ENCODE measurements around the gene IFITM10. TPM values are rescaled to one million over a fixed set of nuclear protein-coding genes. Genes with fewer than 3 reads are reported as not detected.

The IFITM10 gene
- under 1 TPM; 0.27 to 0.29 TPM for total RNA-seq

DNA sequence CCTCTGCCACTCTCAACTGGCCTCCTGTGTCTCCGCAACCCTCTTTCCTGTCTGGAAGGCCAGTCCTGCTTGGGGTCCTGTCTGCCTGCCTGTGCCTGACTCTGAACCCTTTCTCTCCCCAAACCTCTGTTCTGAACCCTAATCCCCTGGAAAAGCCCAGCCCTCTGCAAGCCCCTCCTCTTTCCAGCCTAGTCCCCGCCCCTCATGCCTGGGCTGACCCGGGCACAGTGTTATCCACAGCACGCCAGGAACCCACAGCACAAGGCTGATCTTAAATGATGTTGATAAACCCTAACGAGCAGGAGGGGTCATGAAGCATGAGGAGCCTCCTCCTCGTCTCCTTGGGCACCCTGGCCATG lies at the start of gene IFITM10:
TSS of gene IFITM10 (minus strand) at position 115 of the 359 bp plus-strand sequence. CDS start 153 bp downstream, outside the sequence.
- DNase-seq, result no peak
- H3K4me3 Mint-ChIP-seq, result no peak within 1 kb of the TSS
- H3K36me3 Mint-ChIP-seq, result peaks cover 7% of the 10 kb centered on the region
- peaks cover 13% of the 10 kb centered on the region for H3K27me3 Mint-ChIP-seq
- H3K9me3 Mint-ChIP-seq, result peaks cover 6% of the 10 kb centered on the region
- ChIA-PET POLR2A (no interaction called here), CTCF (no interaction called here)
- no peak within 1 kb of the TSS for H3K27ac Mint-ChIP-seq
- peaks cover 14% of the 10 kb centered on the region for H3K4me1 Mint-ChIP-seq (ENCODE audit: low read depth)
- intact Hi-C loops (cut with micrococcal nuclease), result no loop called here

DNA sequence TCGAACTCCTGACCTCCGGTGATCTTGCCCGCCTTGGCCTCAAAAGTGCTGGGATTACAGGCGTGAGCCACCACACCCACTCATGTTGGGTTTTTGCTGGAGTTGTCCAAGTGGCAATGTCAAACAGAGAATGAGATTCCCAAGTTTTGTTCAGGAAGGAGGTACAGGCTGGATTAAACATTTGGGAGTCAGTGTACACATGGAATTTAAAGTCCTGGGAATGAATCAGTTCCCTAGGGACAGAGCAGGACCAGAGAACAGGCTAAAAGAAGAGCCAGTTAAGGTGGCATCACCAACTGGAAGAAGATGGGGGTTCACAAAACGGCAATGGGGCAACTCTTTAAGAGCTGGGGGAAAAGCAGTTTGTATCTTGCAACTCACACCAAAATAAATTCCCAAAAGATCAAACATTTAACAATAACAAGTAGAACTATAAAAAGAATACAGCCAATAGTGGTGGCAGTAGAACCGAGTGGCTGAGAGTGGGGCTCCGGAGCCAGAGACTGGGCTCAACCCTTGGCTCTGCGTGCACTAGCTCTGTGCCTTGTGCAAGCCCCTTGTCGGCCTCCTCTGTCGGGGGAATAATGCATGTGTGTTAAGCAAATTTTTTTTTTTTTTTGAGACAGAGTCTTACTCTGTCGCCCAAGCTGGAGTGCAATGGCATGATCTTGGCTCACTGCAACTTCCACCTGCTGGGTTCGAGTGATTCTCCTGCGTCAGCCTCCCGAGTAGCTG lies 47.2 kb upstream of the IFITM10 start:
- Mint-ChIP-seq H3K36me3 (peaks cover under 1% of the 10 kb centered on the region), H3K4me1 (ENCODE audit: low read depth) (peaks cover 1% of the 10 kb centered on the region), H3K4me3 (no peak overlapping the region), H3K27ac (no peak overlapping the region), H3K27me3 (peaks cover 14% of the 10 kb centered on the region), H3K9me3 (peaks cover 4% of the 10 kb centered on the region)
- no peak for DNase-seq
- ChIA-PET CTCF (interaction anchor here (0.6 kb wide), 1 partner anchor 151 kb away, joined by 3 read pairs; no protein-coding TSS in a partner anchor), POLR2A (interaction anchor here (0.5 kb wide), 1 partner anchor 13 kb away, joined by 3 read pairs; no protein-coding TSS in a partner anchor)
- intact Hi-C loops (cut with micrococcal nuclease), result loop anchor here (10.0 kb wide), 1 partner anchor 93 kb away; no protein-coding TSS in a partner anchor

DNA sequence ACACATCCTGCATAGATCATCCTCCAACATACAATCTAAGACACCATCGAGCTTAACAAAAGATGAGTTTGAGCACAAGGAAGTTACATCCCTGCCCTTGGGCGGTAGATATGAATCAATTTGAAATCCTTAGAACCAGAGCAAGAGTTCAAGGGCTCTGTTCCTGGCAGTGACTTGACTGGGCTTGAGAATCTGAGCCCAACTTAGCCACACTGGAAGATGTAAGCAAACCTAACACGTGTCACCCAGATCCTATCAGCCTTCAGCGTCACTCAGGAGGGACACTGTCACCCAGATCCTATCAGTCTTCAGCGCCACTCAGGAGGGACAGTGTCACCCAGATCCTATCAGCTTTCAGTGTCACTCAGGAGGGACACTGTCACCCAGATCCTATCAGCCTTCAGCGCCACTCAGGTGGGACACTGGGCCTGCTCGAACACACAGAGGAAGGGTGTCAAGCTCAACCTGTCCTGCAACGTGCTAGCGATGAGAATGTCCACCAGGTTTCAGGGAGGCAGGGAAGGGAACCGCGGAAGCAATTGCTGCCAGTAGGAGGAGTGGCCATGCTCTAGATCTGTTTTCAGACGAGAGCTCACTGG lies 46.1 kb upstream of the IFITM10 start:
- ChIA-PET CTCF (interaction anchor here (1.2 kb wide), 1 partner anchor 102 kb away, joined by 5 read pairs; no protein-coding TSS in a partner anchor), POLR2A (interaction anchor here (0.5 kb wide), 1 partner anchor 102 kb away, joined by 3 read pairs; no protein-coding TSS in a partner anchor)
- Mint-ChIP-seq H3K9me3 (peaks cover 4% of the 10 kb centered on the region), H3K4me3 (no peak overlapping the region), H3K36me3 (peaks cover 3% of the 10 kb centered on the region), H3K27me3 (peaks cover 16% of the 10 kb centered on the region), H3K4me1 (ENCODE audit: low read depth) (peaks cover 2% of the 10 kb centered on the region), H3K27ac (no peak overlapping the region)
- DNase-seq, result no peak
- intact Hi-C loops (cut with micrococcal nuclease), result loop anchor here (10.0 kb wide), 1 partner anchor 92 kb away; no protein-coding TSS in a partner anchor

DNA sequence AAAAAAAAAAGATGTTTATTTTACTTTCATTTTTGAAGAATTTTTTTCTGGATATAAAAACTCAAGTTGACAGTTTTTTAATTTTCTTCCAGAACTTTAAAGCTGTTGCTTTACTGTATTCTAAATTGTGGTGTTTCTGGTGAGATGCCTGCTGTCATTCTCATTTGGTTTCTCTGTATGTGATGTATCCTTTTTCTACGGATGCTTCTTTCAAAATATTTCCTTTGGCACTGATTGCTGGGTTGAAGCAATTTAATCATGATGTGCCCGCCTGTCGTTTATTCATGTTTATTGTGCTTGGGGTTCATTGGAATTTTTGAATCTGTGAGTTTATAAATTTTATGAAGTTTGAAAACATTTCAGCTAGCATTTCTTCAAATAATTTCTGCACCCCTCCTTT lies 42.7 kb upstream of the IFITM10 start:
- intact Hi-C loops (cut with micrococcal nuclease), result loop anchor here (10.0 kb wide), 1 partner anchor 88 kb away; no protein-coding TSS in a partner anchor
- ChIA-PET CTCF (interaction anchor here (0.6 to 3.2 kb wide), 3 partner anchors 40 to 175 kb away, joined by 3 to 11 read pairs (median 4); no protein-coding TSS in a partner anchor), POLR2A (no interaction called here)
- H3K27ac Mint-ChIP-seq, result no peak overlapping the region
- DNase-seq, result no peak
- peaks cover 3% of the 10 kb centered on the region for H3K36me3 Mint-ChIP-seq
- H3K9me3 Mint-ChIP-seq, result peaks cover 4% of the 10 kb centered on the region
- H3K4me3 Mint-ChIP-seq, result no peak overlapping the region
- peaks cover 13% of the 10 kb centered on the region for H3K27me3 Mint-ChIP-seq
- peaks cover 2% of the 10 kb centered on the region for H3K4me1 Mint-ChIP-seq (ENCODE audit: low read depth)

DNA sequence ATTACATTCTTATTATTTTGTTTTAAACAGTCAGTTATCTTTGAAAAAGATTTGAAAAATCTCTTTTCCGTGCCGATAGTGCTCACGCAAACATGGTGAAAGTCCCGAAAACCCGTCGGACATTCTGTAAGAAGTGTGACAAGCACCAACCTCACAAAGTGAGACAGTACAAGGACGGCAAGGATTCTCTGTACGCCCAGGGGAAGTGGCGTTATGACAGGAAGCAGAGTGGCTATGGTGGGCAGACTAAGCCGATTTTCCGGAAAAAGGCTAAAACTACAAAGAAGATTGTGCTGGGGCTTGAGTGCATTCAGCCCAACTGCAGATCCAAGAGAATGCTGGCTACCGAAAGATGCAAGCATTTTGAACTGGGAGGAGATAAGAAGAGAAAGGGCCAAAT lies 42.1 kb upstream of the IFITM10 start:
- intact Hi-C loops (cut with micrococcal nuclease), result loop anchor here (10.0 kb wide), 1 partner anchor 88 kb away; no protein-coding TSS in a partner anchor
- Mint-ChIP-seq H3K4me1 (ENCODE audit: low read depth) (peaks cover 2% of the 10 kb centered on the region), H3K4me3 (no peak overlapping the region), H3K27me3 (peaks cover 13% of the 10 kb centered on the region), H3K36me3 (peaks cover 3% of the 10 kb centered on the region), H3K9me3 (peaks cover 4% of the 10 kb centered on the region), H3K27ac (no peak overlapping the region)
- ChIA-PET POLR2A (no interaction called here), CTCF (interaction anchor here (0.6 to 3.2 kb wide), 2 partner anchors 40 to 175 kb away, joined by 3 to 11 read pairs; no protein-coding TSS in a partner anchor)
- no peak for DNase-seq

DNA sequence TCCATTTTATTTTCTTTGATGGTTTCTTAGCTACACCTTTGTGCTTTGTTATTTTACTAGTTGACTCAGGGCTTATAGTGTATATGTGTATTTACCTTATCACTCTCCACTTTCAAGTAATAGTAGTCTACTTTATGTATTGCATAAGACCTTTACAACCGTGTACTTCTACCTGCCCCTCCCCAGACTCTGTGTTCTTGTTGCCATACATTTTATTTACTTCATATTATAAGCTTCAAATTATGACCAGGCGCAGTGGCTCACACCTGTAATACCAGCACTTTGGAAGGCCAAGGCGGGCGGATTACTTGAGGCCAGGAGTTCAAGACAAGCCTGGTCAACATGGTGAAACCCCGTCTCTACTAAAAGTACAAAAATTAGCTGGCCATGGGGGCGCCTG lies 41.5 kb upstream of the IFITM10 start:
- H3K4me1 Mint-ChIP-seq (ENCODE audit: low read depth), result peaks cover 2% of the 10 kb centered on the region
- peaks cover 4% of the 10 kb centered on the region for H3K9me3 Mint-ChIP-seq
- ChIA-PET POLR2A (no interaction called here), CTCF (interaction anchor here (3.2 kb wide), 1 partner anchor 41 kb away, joined by 11 read pairs; no protein-coding TSS in a partner anchor)
- peaks cover 3% of the 10 kb centered on the region for H3K36me3 Mint-ChIP-seq
- no peak overlapping the region for H3K27ac Mint-ChIP-seq
- H3K4me3 Mint-ChIP-seq, result no peak overlapping the region
- peaks cover 13% of the 10 kb centered on the region for H3K27me3 Mint-ChIP-seq
- no peak for DNase-seq
- intact Hi-C loops (cut with micrococcal nuclease), result loop anchor here (10.0 kb wide), 1 partner anchor 87 kb away; no protein-coding TSS in a partner anchor

DNA sequence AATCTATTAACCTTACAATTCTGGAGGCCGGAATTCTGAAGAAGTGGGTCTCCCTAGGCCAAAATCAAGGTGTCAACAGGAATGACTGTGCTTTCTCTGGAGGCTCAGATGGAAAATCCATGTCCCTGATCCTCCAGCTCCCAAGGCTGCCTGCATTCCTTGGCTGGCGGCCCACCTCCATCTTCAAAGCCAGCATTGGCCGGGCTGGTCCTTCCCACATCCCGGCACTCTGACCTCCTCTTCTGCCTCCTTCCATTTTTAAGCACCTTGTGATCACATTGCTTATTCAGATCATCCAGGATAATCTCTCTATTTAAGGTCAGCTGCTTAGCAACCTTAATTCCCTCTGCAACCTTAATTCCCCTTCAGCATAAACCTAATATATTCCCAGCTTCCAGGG lies 36.1 kb upstream of the IFITM10 start:
- CTCF ChIA-PET, result interaction anchor here (1.0 kb wide), 1 partner anchor 47 kb away, joined by 3 read pairs; no protein-coding TSS in a partner anchor
- Mint-ChIP-seq H3K27ac (no peak overlapping the region), H3K27me3 (no peaks in the 10 kb centered on the region), H3K9me3 (no peaks in the 10 kb centered on the region), H3K4me1 (ENCODE audit: low read depth) (no peaks in the 10 kb centered on the region), H3K36me3 (no peaks in the 10 kb centered on the region), H3K4me3 (no peak overlapping the region)
- POLR2A ChIA-PET, result interaction anchor here (0.6 kb wide), 1 partner anchor 291 kb away, joined by 3 read pairs; no protein-coding TSS in a partner anchor
- DNase-seq, result no peak
- intact Hi-C loops (cut with micrococcal nuclease), result no loop called here

DNA sequence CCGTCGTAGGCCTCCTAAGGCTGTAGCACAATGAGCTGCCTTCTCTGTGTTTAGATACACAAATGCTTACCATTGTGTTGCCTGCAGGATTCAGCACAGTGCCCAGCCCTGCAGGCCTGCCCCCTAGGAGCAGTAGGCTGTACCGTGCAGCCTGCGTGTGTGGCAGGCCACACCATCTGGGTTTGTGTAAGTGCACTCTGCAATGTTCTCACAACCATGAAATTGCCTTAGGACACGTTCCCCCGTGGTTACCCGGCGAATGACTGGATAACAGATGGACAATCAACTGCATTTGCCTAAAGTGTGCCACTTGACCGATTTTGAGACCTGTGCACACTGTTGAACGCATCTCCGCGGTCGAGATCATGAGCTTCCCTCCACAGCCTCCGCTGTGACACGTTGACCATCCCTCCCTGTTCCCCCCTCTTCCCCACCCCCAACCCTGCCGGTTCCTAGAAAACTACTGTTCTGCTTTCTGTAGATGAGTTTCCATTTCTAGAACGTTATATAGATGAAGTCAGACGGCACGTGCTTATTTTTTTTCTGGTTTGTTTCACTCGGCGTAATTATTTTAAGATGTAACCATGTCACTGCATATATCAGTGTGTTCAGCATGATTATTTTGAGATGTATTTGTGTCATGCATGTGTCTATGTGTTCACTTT lies 35.5 kb upstream of the IFITM10 start:
- intact Hi-C loops (cut with micrococcal nuclease), result no loop called here
- no peaks in the 10 kb centered on the region for H3K27me3 Mint-ChIP-seq
- no peaks in the 10 kb centered on the region for H3K4me1 Mint-ChIP-seq (ENCODE audit: low read depth)
- no peak overlapping the region for H3K27ac Mint-ChIP-seq
- POLR2A ChIA-PET, result interaction anchor here (0.6 kb wide), 1 partner anchor 291 kb away, joined by 3 read pairs; no protein-coding TSS in a partner anchor
- no peak overlapping the region for H3K4me3 Mint-ChIP-seq
- CTCF ChIA-PET, result interaction anchor here (1.2 kb wide), 1 partner anchor 92 kb away, joined by 5 read pairs; no protein-coding TSS in a partner anchor
- H3K36me3 Mint-ChIP-seq, result no peaks in the 10 kb centered on the region
- no peak for DNase-seq
- H3K9me3 Mint-ChIP-seq, result no peaks in the 10 kb centered on the region

DNA sequence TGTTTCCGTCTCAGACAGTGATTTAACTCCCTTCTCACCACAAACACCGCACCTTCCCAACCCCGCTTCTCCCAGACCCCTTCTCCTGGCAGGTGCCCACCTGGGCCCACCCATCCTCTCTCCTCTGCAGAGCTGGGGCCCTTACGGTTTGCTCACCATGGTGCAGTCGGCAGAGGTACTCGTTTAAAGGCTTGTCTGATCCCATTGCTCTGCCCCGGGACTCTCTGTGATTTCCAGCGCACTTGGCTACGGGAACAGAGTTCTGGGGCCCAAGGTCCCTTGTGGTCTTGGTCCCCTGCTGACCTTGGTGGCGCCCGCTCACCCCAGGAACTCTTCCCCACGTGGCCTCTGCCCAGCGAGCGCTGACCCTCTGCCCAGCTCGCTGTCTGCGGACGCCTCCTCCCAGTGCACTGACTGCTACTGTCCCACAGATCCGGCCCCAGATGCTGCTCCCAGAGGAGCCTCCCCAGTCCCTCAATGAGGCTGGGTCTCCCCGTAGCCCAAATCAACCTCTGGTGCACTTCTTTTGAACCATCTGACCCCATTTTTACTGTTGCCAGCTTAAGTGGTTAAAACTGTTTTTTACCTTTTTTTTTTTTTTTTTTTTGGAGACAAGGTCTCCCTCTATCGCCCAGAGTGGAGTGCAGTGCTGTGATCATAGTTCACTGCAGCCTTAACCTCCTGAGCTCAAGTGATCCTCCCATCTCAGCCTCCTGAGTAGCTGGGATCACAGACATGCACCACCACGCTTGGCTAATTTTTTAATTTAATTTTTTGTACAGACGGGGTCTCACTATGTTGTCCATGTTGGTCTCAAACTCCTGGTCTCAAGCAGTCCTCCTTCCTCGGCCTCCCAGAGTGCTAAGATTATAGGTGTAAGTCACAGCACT lies 34.6 kb upstream of the IFITM10 start:
- H3K27ac Mint-ChIP-seq, result no peak overlapping the region
- H3K27me3 Mint-ChIP-seq, result no peaks in the 10 kb centered on the region
- POLR2A ChIA-PET, result interaction anchor here (0.6 kb wide), 2 partner anchors 12 to 28 kb away, joined by 3 to 4 read pairs; no protein-coding TSS in a partner anchor
- intact Hi-C loops (cut with micrococcal nuclease), result no loop called here
- CTCF ChIA-PET, result interaction anchor here (0.9 to 1.2 kb wide), 2 partner anchors 49 to 91 kb away, joined by 3 to 5 read pairs; no protein-coding TSS in a partner anchor
- H3K9me3 Mint-ChIP-seq, result no peaks in the 10 kb centered on the region
- H3K4me1 Mint-ChIP-seq (ENCODE audit: low read depth), result no peaks in the 10 kb centered on the region
- DNase-seq, result no peak
- H3K4me3 Mint-ChIP-seq, result no peak overlapping the region
- H3K36me3 Mint-ChIP-seq, result no peaks in the 10 kb centered on the region

DNA sequence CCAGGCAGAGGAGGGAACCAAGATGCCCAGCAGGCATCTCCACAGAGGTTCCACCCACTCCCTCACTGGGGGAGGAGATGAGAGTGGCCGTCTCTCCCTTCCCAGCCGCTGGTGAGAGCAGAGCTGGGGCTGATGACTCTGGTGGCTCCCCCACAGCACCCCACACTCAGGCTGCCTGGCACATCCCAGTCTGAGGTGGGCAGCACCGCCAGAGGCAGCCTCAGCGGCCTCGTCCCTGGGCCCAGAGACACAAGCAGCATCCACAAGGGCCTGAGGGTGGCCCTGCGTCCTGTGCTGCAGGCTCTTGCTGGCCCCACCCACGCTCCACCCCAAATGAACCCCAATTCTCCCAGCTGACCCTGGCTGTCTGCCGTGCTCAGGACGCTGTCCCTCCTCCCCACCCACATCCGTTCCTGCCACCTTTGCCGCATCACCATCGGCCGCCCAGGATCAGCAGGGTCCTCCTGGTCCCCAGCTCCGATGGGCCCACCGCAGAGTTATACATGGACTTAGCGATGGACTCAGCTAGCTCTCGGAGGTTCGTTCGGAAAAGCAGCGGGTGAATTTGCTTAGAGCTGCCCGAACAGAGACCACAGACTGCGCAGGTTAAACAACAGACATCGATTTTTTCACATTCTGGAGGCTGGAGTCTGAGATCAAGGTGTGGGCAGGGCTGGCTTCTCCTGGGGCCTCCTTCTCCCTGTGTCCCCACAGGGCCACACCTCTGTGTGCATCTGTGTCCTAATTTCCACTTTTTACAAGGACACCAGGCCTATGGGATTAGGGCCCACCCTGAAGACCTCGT lies 33.5 kb upstream of the IFITM10 start:
- Mint-ChIP-seq H3K9me3 (no peaks in the 10 kb centered on the region), H3K27me3 (peaks cover 2% of the 10 kb centered on the region), H3K36me3 (no peaks in the 10 kb centered on the region), H3K4me1 (ENCODE audit: low read depth) (no peaks in the 10 kb centered on the region), H3K4me3 (no peak overlapping the region), H3K27ac (no peak overlapping the region)
- POLR2A ChIA-PET, result no interaction called here
- CTCF ChIA-PET, result interaction anchor here (0.9 kb wide), 1 partner anchor 50 kb away, joined by 3 read pairs; no protein-coding TSS in a partner anchor
- no peak for DNase-seq
- intact Hi-C loops (cut with micrococcal nuclease), result no loop called here
